GM04504 (cell line): Measurements from ENCODE around the gene ENDOV.

Experiments used
- DNase-seq: peaks from one replicate; pipeline ENCODE4 v3.0.0-alpha.2; 2012; ENCODE audit warnings: low read depth

The ENDOV gene

GRCh38 chr17:80414803-80415625 is at the start of gene ENDOV:
TSS of gene ENDOV (plus strand) at chr17:80415167. CDS start at chr17:80415195, 28 bp downstream.
- DNase-seq, result peak; percentile 87

GRCh38 chr17:80365983-80366382 is 49.0 kb upstream of the ENDOV start:
- DNase-seq, result no peak

GRCh38 chr17:80367503-80367902 is 47.5 kb upstream of the ENDOV start:
- no peak for DNase-seq

GRCh38 chr17:80371196-80371595 is 43.8 kb upstream of the ENDOV start:
- DNase-seq, result no peak

- no peak for DNase-seq
These were observed 42.5 kb upstream of the ENDOV start for GRCh38 chr17:80372456-80372855.

GRCh38 chr17:80372922-80373570 is 41.9 kb upstream of the ENDOV start:
- no peak for DNase-seq

- no peak for DNase-seq
These were observed 40.8 kb upstream of the ENDOV start for GRCh38 chr17:80374039-80374731.

- no peak for DNase-seq
These were observed 40.0 kb upstream of the ENDOV start for GRCh38 chr17:80374732-80375585.

- DNase-seq, result no peak
These were observed 38.4 kb upstream of the ENDOV start for GRCh38 chr17:80376531-80376930.

GRCh38 chr17:80377798-80378197 is 37.2 kb upstream of the ENDOV start:
- DNase-seq, result no peak

- DNase-seq, result no peak
These were observed 35.6 kb upstream of the ENDOV start for GRCh38 chr17:80379348-80379747.

GRCh38 chr17:80380068-80380467 is 34.9 kb upstream of the ENDOV start:
- no peak for DNase-seq

GRCh38 chr17:80380555-80381002 is 34.4 kb upstream of the ENDOV start:
- DNase-seq, result no peak

GRCh38 chr17:80381416-80381923 is 33.5 kb upstream of the ENDOV start:
- DNase-seq, result no peak

- DNase-seq, result no peak
These were observed 32.5 kb upstream of the ENDOV start for GRCh38 chr17:80382446-80382845.

- DNase-seq, result no peak
These were observed 32.0 kb upstream of the ENDOV start for GRCh38 chr17:80382956-80383355.

- no peak for DNase-seq
These were observed 30.6 kb upstream of the ENDOV start for GRCh38 chr17:80384078-80384960.

- DNase-seq, result no peak
These were observed 29.9 kb upstream of the ENDOV start for GRCh38 chr17:80385046-80385445.

- DNase-seq, result no peak
These were observed 28.6 kb upstream of the ENDOV start for GRCh38 chr17:80386341-80386740.

GRCh38 chr17:80387071-80387470 is 27.9 kb upstream of the ENDOV start:
- DNase-seq, result no peak

GRCh38 chr17:80388175-80388574 is 26.8 kb upstream of the ENDOV start:
- DNase-seq, result no peak
